NOMO-1 (cell line): ENCODE data around the gene MRAP2.
A peak's percentile ranks its signal among the peaks of the same experiment; 100 is the strongest.
"Not testable (repeated sequence)": the region's sequence is repeated elsewhere in the genome, so short reads cannot be mapped to it uniquely, and the experiment has no call there.

Experiments
- DNase-seq, 2 experiments: peaks; one replicate each; lab custom pipeline; 2025; ENCODE audit not compliant: unreplicated experiment in 2 of 2; lab: John Stamatoyannopoulos, UW

Gene MRAP2

DNA sequence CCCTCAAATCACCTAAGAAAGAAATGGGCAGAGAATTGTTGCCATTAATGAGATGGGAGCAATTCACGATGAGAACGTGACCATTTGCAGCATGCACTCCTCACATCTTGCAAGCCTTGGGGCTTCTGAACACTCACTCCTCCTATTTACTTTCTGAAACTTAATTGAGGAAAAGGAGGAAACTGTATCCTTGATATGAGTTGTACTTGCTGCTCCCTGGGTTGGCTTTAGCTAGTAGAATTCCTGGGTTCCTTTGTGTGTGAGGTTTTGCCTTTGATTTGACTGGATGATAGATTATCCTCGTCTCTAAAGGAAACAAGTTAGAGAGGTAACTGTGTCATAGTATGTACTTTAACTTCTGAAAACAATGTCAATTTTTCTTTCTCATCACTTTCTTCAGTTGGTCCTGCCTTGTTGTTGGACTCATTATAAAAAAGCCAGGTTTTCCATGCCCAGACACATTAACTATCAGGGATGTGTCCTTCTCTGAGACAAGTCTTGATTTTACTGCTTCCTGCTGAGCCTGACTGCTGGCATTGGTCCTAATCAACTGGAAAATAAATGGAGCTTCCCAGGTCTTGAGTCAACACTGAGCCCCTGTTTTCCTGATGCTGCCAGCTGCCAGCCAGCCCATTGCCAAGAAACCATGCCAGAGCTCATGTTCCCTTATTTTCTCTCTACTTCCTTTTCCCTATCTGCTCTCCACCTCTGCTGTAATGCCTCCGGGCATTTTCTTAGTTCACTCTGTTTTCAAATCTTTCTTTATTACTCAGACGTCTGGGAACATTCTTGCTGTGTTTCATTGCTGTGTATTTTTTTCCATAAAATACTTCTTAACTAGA is 6.0 kb upstream of the MRAP2 start:
- DNase-seq = no peak

DNA sequence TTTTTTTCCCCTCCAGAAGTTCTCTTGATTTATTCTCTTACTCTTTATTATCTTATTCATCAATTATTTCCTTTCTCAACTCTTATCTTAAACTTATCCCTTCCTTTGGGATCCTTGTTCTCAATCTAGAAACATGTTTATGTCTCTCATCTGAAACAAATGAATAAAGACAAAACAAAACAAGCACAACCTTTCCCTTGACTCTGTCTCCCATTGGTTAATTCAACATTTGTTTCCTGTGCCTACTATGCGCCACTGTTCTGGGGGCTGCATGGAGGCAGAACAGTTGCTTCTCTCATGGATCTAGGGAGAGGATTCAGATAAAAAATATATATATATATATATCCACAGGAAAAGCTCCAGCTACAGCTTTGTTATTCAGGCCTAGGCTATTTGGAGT is 5.2 kb upstream of the MRAP2 start:
- no peak for DNase-seq

DNA sequence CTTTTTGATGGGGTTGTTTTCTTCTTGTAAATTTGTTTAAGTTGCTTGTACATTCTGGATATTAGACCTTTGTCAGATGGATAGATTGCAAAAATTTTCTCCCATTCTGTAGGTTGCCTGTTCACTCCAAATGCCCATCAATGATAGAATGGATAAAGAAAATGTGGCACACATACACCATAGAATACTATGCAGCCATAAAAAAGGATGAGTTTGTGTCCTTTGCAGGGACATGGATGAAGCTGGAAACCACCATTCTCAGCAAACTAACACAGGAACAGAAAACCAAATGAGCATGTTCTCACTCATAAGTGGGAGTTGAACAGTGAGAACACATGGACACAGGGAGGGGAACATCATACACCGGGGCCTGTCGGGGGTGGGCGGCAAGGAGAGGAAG is 1.6 kb upstream of the MRAP2 start:
- not testable (repeated sequence) for DNase-seq

DNA sequence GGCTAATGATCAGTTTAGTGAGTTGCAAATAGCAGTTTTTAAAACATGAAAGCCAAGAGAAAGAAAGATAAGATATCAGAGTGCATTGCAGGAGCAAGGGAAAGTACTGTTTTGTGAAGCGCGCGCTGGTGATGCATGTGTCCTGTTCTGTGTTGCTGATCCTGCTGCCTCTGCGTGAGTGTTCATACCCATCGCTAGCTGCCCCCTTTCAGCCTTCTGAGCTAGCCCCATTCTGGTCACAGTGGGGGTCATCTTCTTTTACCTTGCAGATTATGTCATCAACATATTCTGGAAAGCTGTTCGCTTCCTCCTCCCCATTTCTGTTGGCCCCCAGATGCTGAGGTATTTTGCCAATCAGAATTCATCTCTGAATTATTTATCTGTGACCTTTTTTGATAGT is 1.9 kb downstream of the MRAP2 start:
- no peak for DNase-seq

DNA sequence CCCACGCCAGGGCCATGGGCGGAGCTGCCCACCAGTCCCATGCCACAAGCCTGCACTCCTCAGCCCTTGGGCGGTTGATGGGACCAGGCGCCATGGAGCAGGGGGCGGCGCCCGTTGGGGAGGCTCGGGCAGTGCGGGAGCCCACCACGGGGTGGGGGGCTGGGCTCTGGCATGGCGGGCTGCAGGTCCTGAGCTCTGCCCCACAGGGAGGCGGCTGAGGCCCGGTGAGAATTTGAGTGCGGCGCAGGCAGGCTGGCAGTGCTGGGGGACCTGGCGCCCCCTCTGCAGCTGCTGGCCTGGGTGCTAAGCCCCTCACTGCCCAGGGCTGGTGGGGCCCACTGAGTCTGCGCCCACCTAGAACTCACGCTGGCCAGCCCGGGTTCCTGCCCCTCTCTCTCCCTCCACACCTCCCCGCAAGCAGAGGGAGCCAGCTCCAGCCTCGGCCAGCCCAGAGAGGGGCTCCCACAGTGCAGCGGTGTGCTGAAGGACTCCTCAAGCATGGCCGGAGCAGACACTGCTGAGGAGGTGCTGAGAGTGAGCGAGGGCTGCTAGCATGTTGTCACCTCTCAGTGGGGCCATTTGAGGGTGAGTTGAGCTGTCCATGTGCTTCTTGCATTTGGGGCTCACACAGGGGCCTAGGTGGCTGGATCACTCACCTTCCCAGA is 4.0 kb downstream of the MRAP2 start:
- no peak for DNase-seq

DNA sequence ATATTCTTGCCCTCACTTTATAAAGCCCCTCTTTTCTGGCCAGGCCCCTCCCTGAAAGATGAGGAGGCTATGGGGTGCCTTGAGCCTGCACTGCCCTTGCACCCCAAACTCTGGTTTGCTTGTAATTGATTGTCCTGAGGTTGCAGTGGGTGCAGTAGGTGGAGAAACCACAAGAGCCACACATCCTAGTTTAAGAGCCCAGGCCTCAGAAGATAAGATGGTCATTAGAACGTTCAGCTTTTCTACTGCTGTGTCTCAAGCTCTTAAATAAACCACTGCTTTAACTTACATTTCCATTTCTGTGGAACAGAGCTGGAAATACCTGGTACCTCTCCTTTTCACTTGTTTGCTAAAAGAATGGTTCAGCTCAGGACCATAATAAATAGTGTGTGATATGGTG is 9.0 kb downstream of the MRAP2 start:
- DNase-seq = no peak

DNA sequence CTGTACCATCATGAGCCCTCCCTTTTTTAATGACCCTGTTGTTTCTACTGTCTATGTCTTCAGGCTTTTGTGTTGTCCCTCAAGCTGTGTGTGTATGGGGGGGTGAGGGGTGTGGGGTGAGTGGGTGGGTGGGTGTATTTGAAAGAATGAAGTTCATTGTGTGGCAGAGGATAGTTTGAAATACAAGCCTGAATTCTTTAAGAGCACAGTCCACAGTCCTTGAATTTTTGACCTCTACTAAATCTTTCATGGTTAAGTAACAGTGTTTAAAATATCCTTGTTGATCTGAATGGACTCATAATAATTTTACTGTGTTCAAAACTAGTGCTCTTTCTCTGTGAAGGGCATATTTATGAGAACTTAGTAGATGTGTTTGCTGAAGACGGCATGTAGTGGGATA is 10.0 kb downstream of the MRAP2 start:
- no peak for DNase-seq

DNA sequence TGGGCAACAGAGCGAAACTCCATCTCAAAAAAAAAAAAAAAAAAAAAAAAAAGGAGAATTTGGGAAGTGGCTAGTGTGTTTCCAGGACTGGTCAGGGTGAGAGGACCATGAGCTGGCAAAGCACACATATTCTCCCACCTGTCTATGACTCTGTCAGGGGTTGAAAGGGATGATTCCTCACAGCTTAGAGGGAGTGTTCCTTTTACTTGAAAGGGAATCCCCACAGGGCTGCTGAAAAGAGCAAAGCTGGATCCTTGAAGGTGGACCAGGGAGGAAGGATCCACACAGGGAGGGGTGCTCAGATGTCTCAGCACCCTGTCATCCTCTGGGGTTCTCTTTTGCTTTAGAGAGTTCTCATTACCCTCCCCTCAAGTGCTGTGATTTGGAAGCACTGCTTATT is 13.2 kb downstream of the MRAP2 start:
- no peak for DNase-seq

DNA sequence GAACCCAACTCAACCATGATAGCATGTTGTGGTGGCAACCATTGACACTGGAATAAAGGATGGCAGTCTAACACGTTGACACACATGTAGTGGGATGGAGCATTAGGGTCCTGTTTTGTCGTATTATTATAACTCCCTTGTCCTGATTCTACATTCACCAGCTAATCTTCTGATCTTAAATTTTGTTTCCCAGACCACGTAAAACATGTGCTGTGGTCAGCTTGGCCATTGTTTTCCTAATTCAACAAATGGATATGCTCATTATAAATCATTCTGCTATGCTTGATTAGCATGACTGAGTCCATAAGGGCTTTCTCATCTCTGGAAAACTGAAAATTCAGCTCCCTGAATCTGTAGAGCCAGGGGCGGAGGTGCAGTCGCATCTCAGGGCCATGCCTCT is 15.0 kb downstream of the MRAP2 start:
- DNase-seq = no peak

DNA sequence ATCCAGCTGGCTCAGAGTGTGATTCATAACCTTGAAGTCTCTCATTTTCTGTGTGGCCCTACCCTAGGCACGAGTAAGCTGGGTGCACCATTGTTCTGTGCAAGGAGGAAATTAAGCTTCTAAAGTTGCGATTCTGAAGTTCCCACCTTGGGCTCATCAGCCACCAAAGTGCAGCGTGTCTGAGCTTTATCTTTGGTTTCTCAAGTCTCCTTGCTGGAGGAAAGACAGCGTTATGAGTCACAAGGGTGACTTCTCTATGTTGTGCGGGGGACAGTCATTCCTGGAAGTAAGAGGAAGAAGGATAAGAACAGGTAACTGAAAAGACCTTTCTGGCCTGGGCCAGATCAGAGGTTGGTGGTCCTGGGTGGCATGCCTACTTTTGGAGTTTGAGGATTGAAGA is 16.8 kb downstream of the MRAP2 start:
- no peak for DNase-seq

DNA sequence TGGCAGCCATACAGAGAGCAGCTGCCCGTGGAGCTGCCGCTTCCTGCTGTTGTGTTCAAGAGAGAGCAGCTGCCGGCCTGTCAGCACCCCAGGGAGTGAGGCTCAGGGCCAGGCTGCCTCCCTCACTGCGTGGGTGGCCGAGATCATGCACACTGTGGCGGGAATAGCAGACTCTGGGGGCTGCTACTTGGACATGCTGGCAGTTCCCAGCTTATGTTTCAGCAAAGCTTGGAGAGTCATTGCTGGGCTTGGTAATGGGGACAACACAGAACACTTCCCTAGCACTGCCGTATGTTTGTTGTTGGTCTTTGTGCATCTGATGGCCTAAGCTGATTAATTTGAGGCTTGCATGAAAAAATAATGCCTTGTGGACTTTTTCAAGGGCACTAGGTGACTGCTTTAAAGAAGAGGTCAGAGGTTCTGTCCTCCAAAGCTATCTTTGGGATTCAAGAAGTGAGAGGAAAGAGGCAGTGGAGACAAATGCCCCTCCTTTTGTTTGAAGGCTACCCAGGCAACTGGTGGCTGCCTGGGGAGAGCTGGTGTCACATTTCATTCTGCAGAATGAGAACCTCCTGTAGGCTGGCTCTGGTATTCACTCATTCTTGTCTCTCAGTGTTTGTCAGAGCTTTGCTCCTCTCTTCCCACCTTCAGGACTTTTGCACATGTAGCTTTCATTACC is 18.8 kb downstream of the MRAP2 start:
- DNase-seq = no peak

DNA sequence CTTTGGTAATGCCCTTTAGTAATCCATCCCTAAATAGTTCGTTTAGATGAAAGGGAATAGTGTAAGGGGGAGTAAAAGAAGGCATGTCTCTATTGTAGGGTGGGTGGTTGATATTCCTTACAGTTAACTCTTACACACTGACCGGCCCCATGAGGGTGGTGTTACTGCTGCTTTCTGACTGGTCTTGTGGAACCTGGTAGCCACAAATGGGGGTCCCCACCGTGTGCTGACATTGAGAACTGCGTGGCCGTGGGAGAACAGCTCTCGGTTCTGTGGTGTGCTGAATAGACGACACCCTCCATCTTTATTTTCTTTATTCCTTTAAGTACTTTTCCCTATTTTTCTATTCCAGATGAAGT is 19.3 kb downstream of the MRAP2 start:
- no peak for DNase-seq

DNA sequence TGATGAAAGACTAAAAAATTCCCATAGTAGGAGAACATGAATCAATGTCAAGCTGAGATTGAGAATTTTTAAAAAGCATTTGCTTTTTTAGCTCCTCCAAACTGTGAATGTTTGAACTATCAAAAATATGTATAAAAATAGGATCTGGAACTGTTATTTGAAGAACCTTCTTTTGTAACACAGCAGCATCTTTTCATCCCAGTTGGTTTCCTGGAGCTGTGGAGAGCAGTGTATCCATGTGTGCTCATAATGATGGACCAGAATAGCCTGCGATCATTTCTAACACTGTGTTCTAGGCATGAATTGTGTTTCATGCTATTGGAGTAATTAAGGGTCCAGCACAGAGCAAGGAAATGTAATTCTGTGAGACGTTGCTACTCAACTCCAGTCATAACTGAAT is 22.1 kb downstream of the MRAP2 start:
- DNase-seq = no peak

DNA sequence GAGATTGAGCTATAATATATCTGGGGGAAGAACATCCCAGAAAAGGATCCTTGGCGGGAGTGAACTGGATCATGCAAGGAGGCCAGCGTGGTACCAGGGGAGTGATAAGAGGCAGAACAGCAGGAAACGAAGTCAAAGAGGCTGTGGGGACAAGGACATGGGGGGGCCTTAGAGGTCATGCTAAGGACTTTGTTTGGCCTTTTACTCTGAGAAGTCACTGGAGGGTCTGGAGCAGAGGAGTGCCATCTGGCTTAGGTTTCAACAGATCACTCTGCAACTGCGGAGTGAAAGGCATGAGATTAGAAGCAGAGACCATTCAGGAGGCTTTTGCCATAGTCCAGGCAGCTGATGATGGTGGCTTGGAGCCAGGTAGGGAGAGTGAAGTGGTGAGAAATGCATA is 24.3 kb downstream of the MRAP2 start:
- DNase-seq = no peak

DNA sequence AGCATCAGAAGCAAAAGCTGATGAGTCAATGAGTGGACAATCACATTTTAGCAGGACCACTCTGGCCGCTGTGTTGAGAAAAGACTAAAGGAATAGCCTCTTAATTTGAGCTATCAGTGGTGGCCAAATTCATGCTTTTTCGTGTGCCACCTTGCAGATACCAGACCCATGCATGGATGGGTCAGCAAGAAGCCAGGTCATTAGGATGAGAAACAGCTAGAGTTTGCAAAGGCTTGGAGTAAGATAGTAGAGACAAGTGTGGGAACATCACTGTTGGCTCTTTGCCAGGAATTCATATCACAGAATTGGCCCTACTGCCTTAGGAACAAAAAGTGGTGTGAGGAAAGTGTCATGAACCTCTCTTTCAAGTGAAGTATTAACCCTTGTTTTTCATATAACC is 25.5 kb downstream of the MRAP2 start:
- DNase-seq = no peak

DNA sequence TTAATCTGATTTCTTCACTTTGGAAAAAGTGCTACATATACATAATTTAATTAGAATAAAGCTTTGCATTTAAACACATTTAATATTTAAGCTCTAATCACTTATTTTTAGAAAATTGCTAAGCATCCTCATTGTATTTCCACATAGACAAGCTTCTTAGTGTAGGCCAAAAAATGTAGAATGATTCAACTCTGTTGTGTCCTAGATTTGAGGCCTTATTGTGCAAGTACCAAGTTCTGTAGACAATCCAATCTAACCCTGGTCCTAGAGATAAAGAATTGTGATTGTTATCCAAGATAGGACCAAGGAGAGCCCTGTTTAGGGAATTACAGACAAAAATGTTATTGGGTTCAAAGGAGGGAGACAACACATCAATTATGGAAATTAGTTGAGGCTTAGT is 27.6 kb downstream of the MRAP2 start:
- DNase-seq = no peak

DNA sequence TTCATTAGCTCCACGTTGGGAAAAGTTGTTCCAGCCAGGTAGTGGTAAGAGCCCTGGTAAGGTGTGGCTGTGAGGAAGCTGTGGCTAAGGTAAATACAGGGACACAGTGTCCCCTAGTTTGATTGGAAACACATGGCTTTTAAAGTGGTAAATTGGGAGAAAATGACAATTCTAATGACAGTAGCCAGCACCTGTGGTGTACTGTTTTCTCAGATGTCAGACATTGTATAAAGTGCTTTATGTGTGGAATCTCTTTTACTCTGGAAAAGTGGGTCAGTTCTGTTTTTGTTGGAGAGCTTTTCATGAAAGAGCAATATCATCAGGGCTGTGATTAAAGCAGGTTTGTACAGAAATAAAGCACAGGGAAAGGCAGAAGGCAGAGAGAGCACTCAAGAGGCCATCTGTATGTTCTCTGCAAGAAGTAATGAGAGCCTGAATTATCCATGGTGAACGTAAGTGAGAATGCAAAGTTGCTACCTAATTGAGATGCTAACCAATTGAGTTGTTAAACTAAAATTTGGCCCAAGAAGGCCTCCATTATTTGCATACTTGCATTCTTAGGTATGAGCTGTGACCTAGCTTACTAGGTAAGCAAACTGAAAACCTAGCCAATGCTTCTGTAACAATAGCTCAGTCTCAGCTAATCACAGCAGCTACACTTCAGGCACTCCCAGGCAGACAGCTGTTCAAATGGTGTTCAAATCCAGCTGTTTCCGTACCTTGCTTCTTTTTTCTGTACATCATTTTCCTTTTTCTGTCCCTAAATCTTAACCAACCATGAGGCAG is 28.2 kb downstream of the MRAP2 start:
- no peak for DNase-seq

DNA sequence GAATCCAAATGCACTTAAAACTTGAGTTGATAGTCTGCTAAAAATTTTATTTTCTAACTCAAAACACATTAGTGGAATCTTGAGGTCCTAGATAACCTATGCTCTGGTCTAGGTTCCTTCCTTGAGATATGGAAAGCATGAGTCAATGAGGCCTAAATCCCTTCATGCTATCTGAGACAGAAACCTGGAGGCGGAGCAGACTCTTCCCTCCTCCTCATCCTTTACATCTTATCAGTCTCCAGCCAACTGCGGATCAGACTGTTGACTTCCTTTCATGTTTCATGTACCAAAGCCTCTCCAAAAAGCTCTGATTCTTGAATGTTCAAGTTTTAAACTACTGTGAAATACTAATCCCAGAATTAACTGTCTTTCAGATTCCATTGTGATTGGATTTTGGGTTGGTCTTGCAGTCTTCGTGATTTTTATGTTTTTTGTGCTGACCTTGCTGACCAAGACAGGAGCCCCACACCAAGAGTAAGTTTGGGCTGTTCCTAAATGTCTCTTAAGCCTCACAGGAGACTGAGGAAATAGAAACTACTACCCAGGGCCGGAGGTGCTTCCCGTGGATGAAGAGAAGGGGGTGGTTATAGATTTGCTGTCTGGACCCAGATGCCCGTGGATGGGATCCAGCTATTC is 29.1 kb downstream of the MRAP2 start:
- DNase-seq = no peak

DNA sequence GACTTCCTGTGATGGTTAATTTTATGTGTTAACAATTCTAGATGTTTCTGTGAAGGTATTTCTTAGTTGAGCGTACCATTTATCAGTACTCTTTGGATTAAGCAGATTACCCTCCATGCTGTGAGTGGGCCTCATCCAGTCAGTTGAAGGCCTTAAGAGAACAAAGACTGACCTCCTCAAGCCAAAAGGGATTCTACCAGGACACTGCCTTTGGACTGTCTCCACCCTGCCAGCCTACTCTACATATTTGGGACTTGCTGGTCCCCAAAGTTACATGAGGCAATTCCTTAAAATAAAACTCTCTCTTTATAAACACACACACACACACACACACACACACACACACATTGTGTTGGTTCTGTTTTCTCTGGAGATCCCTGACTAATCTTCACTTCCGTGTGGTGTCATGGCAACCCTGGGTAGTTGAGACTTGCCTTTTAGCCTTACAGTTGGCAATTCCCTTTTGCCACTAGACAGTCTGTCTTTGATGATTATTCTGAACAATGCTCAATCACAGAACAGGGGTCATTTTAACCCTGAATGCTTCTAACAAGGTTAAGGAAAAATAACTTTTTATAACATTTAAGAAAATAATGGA is 32.2 kb downstream of the MRAP2 start:
- DNase-seq = peak in 1 of 2 experiments; percentile 0

DNA sequence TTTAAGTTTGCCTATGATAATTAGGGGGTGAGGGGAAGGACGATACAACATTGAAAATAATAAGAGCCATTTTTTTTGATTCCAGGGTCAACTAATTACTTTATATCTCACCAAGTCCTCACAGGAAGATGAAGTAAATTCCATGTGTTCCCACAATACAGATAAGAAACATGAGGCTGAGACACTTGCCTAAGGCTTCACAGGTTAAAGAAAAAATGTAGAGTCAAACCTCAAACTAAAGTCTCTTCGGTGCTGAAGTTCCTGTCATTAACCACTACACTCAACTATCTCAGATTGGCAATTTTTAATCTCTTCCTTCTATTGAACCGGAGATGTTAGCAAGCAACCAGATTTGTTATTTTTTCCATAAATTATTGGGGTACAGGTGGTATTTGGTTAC is 33.0 kb downstream of the MRAP2 start:
- no peak for DNase-seq
